ENCODE measurements around the gene ARHGAP45.

DNA sequence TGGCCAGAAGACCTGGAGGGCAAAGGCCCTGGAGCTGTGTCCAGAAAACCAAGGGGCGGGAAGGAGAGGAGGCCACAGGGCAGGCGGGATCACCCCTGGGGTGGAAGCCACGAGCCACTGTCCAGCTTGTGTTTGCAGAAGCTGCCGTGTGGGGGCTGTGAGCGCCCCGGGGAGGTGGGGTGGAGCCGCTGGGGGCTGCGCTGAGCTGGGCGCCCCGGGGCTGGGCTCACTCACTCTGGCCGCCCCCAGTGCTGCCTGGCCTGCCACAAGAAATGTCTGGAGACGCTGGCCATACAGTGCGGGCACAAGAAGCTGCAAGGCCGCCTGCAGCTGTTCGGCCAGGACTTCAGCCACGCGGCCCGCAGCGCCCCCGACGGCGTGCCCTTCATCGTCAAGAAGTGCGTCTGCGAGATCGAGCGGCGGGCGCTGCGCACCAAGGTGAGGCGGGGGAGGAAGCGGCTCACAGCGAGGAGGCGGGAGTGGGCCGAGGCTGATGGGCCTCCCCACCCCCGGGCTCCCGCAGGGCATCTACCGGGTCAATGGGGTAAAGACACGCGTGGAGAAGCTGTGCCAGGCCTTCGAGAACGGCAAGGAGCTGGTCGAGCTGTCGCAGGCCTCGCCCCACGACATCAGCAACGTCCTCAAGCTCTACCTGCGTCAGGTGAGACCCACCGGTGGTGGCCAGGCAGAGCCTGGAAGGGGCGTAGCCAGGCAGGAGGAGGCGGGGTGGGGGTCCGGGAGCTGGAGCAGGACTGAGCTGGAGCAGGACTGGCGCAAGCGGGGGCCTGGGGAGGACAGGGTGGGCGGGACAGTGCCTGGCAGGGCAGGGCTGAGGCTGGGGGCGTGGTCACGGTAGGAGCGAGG, 14.6 kb downstream of the ARHGAP45 start:
- TF ChIP-seq POLR2AphosphoS5 (IDR thresholded peaks at IDR 0.05), result no peak
- TF ChIP-seq, protein P1, sequence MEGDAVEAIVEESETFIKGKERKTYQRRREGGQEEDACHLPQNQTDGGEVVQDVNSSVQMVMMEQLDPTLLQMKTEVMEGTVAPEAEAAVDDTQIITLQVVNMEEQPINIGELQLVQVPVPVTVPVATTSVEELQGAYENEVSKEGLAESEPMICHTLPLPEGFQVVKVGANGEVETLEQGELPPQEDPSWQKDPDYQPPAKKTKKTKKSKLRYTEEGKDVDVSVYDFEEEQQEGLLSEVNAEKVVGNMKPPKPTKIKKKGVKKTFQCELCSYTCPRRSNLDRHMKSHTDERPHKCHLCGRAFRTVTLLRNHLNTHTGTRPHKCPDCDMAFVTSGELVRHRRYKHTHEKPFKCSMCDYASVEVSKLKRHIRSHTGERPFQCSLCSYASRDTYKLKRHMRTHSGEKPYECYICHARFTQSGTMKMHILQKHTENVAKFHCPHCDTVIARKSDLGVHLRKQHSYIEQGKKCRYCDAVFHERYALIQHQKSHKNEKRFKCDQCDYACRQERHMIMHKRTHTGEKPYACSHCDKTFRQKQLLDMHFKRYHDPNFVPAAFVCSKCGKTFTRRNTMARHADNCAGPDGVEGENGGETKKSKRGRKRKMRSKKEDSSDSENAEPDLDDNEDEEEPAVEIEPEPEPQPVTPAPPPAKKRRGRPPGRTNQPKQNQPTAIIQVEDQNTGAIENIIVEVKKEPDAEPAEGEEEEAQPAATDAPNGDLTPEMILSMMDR (IDR thresholded peaks at IDR 0.05), result no peak
